Astrocyte of the hippocampus (primary cell): ENCODE results near the gene P3R3URF.
"Not testable (repeated sequence)": the region's sequence is repeated elsewhere in the genome, so short reads cannot be mapped to it uniquely, and the experiment has no call there.

ENCODE experiments used
- DNase-seq: peaks from one replicate; pipeline ENCODE4 v3.0.0; 2011; ENCODE audit warnings: low read depth, low spot score

Gene P3R3URF

GRCh38 chr1:46176211-46176865 lies at the start of gene P3R3URF:
Gene P3R3URF (minus strand): TSS chr1:46176488. CDS start chr1:46176471, 17 bp downstream.
- DNase-seq = no peak

DNA sequence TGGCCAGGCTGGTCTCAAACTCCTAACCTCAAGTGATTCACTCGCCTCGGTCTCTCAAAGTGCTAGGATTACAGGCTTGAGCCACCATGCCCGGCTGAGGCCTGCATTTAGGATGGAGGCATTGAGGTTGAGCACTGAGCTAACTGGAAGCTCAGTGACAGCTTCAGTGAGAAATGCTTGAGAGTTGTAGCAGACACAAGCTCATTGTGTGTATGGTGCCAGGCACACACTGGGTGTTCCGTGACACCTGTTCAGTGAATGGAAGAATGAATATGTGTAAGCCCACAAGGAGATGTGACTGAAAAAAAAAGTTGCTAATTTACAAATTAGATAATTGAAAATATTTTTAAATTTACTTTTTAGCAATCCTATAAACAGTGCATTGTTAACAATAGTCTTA lies 48.7 kb upstream of the P3R3URF start:
- DNase-seq = no peak

DNA sequence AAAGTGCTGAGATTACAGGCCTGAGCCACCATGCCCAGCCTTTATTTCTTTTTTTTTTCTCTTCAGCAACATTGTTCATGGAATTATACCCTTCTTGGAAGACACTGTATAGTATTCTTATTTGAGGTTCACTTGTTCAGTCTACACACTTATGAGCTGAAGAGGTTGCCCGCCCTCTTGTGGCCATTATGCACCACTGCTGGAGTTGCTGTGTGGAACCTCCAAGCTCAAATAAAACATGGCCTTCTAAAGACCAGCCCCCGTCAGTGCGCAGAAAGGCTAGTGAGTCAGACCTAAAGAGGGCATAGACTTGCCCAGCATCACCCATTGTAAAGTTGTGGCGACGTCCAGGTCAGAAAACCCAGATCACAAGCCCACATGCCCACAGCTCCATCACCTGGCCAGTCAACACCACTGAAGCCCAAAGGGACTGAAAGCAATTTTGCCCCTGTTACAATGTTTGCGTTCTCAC lies 47.2 kb upstream of the P3R3URF start:
- peak; percentile 93 for DNase-seq

GRCh38 chr1:46223055-46223454 lies 46.8 kb upstream of the P3R3URF start:
- not testable (repeated sequence) for DNase-seq

- no peak for DNase-seq
Observed at GRCh38 chr1:46221749-46222148, 45.5 kb upstream of the P3R3URF start.

- no peak for DNase-seq
Observed at GRCh38 chr1:46220808-46221207, 44.5 kb upstream of the P3R3URF start.

- DNase-seq = no peak
Observed at GRCh38 chr1:46219551-46220520, 43.5 kb upstream of the P3R3URF start.

DNA sequence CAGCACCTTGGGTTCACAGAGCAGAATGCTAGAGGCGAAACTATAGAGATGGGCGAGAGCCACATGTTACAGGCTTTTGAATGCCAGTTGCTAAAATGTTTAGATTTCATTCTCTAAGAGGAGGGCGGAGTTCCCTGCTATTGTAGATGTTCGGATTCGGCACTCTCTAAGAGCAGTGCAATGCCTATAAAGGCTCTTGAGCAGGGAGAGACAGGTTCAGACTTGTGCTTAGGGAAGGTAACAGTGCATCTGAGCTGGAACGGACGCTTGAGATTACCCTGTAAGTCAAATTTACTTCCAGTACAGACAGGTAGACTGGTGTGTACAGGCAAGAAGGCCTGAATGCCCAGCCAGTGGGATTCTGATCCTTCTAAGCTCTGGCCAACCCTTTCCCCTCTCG lies 42.2 kb upstream of the P3R3URF start:
- DNase-seq = no peak

GRCh38 chr1:46215504-46215903 lies 39.2 kb upstream of the P3R3URF start:
- DNase-seq = no peak

DNA sequence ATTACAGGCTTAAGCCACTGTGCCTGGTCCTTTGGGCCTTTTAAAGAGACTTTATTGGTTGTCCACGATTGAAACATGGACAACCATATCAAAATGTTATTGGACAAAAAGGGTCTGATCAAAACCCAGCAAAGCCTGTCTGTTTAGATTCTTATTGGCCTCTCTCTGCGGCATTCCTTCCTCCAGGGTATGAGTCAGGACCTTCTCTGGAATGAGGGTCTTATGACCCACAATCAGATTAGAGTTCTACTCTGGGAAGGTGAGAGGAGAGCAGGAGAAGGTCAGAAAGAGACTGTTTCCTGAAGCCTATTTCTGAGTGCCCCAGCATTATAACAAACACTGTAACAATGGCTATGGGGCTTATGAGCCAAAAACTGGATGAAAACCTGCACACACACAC lies 34.8 kb upstream of the P3R3URF start:
- no peak for DNase-seq

DNA sequence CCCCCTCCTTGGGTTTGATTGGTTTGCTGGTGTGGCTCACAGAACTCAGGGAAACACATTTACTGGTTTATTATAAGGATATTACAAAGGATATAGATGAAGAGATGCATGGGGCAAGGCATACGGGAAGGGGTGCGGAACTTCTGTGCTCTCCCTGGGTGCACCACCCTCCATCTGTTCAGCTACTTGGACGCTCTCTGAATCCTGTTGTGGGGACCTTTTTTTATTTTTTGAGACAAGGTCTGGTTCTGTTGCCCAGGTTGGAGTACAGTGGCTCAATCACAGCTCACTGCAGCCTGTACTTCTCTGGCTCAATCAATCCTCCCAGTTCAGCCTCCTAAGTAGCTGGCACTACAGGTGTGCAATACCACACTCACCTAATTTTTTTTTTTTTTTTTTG lies 34.3 kb upstream of the P3R3URF start:
- DNase-seq = no peak

DNA sequence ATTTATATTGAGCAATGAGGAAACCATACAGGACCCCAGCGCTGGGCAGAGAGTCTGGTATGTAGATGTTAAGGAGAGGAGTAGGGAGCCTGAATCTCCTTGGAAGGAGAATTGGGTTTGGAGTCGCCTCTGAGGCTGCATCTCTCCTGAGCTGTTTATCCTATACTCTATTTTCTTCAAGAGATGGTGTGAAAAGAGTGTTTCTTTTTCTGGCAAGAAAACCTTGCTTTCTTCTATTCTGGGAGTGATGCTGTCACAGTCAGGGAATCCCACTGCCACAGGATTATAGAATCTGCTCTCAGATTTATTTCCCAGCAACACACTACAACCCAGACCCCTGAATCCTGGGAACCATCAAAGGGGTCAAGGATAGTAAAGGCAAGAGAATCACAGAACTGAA lies 30.1 kb upstream of the P3R3URF start:
- DNase-seq = no peak

DNA sequence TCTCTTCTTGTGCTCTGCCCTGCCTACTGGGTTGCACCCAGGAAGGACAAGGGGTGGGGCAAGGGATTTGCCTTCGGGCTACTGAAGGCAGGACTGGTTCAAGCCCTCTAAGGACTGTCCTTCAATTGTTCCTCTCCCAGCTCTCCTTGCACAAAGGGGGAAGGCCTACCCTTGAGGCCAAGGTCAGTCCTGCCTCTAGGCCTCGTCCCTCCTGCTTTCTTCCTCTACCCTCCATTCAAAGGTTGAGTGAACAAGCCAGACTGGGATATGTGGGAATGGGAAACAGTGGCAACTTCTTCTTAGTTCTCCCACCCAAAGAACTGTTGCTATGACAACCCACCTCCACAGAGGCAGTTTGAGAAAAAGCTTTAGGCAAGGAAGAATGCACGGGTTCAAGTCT lies 29.5 kb upstream of the P3R3URF start:
- no peak for DNase-seq

GRCh38 chr1:46205141-46205540 lies 28.9 kb upstream of the P3R3URF start:
- no peak for DNase-seq

DNA sequence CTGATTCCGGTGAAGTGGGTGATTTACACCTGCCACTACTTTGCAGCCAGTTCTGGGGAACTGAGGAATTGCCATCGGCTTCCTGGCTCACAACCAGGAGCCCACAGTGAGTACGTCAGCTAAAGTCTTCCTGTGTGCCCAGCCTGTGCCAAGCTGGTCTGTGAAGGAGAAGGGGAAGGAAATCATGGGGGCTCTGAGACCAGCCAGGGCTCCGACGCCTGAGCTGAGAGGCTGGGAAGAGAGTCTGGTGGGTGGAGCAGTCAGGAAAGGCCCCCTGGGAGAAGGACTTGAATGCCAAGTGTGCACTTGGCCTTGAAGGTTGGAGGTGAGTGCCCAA lies 28.1 kb upstream of the P3R3URF start:
- no peak for DNase-seq

DNA sequence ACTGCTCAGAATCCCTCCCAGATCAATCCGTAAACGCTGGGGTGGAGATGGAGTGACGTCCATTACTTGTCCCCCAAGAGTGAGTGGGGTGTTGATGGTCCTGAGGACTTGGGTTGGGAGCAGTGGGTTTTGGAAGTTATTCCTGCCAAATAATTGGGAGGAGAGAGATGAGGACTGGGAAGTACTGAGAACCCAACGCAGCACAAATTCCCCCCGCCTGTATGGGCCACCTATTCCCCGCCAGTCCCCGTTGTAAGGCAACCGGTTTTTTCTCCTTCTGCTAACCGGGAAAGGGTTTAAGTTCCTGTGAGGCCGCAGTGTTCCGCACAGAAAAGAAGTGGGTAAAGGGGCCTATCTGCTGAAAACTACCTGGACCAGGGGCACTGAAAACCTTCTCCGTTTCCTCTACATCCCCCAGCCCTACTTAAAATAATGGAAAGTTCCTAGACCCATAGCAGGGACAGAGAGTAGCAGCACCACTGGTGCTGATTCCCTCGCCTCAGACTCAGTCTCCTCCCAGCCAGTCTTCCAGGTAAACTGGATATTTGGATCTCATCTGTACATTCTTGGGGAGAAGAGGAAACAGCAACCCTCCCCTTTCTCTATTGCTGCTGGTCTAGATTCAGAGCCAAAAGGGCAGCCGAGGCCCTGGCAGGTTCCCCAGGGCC lies 27.6 kb upstream of the P3R3URF start:
- DNase-seq = peak; percentile 18

GRCh38 chr1:46199233-46199749 lies 23.0 kb upstream of the P3R3URF start:
- DNase-seq = no peak

- peak; percentile 86 for DNase-seq
Observed at GRCh38 chr1:46197964-46198811, 21.9 kb upstream of the P3R3URF start, which contains the start of gene POMGNT1. Gene POMGNT1 (minus strand): TSS chr1:46198434. CDS start chr1:46197821, 613 bp downstream.

DNA sequence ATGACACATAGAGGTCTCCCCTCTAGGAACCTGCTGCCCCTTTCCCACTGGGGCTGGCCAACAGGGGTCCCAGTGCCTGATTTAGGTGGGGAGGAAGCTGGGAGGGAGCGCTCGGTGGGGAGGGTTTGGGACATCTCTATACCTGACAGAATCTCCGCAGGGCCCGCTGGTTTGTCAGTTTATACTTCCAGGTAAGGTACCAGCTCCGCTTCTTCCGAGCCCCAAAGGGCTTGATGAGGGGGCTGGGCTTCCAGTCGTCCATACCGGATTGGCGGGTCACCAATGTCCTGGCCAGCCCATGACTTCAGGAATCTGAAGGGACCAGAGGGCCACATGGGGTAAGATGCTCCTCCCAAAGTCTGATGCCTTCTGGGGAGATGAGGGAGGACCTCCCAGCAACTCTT lies 21.3 kb upstream of the P3R3URF start:
- DNase-seq = no peak

- DNase-seq = no peak
Observed at GRCh38 chr1:46196609-46197008, 20.3 kb upstream of the P3R3URF start.

DNA sequence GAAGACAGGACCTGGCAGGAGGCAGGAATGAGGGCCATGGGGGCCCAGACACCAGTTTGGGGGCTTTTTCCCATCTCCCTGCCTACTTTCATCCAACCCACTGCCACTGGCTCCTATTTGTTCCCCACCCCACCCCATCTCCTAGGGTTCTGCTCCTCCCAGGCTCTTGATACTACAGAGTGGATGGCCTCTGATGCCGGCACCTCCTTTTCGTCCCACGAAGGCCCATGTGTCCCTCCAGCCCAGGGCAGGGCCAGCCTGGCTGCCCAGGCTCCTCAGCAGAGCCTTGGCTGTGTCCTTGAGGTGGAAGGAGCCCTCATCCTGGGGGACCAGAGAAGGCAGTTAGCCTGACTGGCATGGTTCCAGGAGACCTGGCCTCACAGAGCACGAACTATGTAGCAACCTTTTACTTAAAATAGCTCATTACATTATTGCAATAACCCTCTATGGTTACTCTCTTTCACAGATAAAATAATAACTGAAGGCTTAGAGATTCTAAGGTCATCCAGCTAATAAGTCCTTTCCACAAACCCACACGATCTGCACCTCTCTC lies 18.4 kb upstream of the P3R3URF start:
- no peak for DNase-seq
